Hepatocyte (in vitro differentiated cells): ENCODE results near the gene OCIAD1. TPM values are rescaled to one million over a fixed set of nuclear protein-coding genes. Genes with fewer than 3 reads are reported as not detected.

Source experiments
- DNase-seq: peaks from one replicate; pipeline ENCODE4 v3.0.0-alpha.2; 2016; ENCODE audit warnings: low spot score
- H2AFZ ChIP-seq: fragments of 200-600 bp; sonication (generic); 2 replicates; pipeline ENCODE4 v1.6.0; 2016; ENCODE audit warnings: antibody characterized with exemption, mild to moderate bottlenecking
- H3K27ac ChIP-seq: fragments of 200-600 bp; sonication (generic); 2 replicates; pipeline ENCODE4 v1.5.1; 2016; ENCODE audit warnings: mild to moderate bottlenecking
- H3K27me3 ChIP-seq: fragments of 200-600 bp; sonication (generic); 2 replicates; pipeline ENCODE4 v1.6.1; 2016
- H3K36me3 ChIP-seq: fragments of 200-600 bp; sonication (generic); replicated peaks from 2 replicates; pipeline ENCODE4 v1.5.1; 2016; ENCODE audit warnings: low read depth; ENCODE audit not compliant: insufficient read depth
- H3K4me1 ChIP-seq: fragments of 200-600 bp; sonication (generic); 2 replicates; pipeline ENCODE4 v1.5.1; 2016; ENCODE audit warnings: mild to moderate bottlenecking, moderate library complexity; ENCODE audit not compliant: insufficient read depth
- H3K4me2 ChIP-seq: fragments of 200-600 bp; sonication (generic); 2 replicates; pipeline ENCODE4 v1.6.0; 2016
- H3K4me3 ChIP-seq: fragments of 200-600 bp; sonication (generic); 2 replicates; pipeline ENCODE4 v1.5.1; 2016; ENCODE audit warnings: mild to moderate bottlenecking
- H3K79me2 ChIP-seq: fragments of 200-600 bp; sonication (generic); 2 replicates; pipeline ENCODE4 v1.6.0; 2017; ENCODE audit warnings: mild to moderate bottlenecking
- H3K9me2 ChIP-seq: fragments of 200-600 bp; sonication (generic); replicated peaks from 2 replicates; pipeline ENCODE4 v1.6.0; 2017; ENCODE audit warnings: mild to moderate bottlenecking; ENCODE audit not compliant: insufficient read depth
- H3K9me3 ChIP-seq: fragments of 200-600 bp; sonication (generic); 2 replicates; pipeline ENCODE4 v1.5.1; 2016; ENCODE audit warnings: low read depth, mild to moderate bottlenecking
- H4K20me1 ChIP-seq: fragments of 200-600 bp; sonication (generic); 2 replicates; pipeline ENCODE4 v1.6.0; 2016; ENCODE audit warnings: mild to moderate bottlenecking; ENCODE audit not compliant: insufficient read depth, poor library complexity, severe bottlenecking
- EZH2 ChIP-seq: fragments of 200-600 bp; sonication (generic); IDR thresholded peaks from 2 replicates; pipeline ENCODE4 v1.6.1; 2016; ENCODE audit warnings: antibody characterized with exemption, mild to moderate bottlenecking, borderline replicate concordance
- EZH2phosphoT487 ChIP-seq: fragments of 200-600 bp; sonication (generic); IDR thresholded peaks from one replicate; pipeline ENCODE4 v1.6.1; 2018; ENCODE audit warnings: antibody characterized with exemption, mild to moderate bottlenecking, low read depth, moderate library complexity; ENCODE audit not compliant: unreplicated experiment, severe bottlenecking
- WGBS: methylation state at CpG from one replicate; pipeline ENCODE4 v1.1.6; 2016; ENCODE audit warnings: low lambda C conversion rate; ENCODE audit errors: missing lambda C conversion rate; 5-methylcytosine and 5-hydroxymethylcytosine counted together
- polyA plus RNA-seq: library from polyadenylated mRNA; unstranded; fragments of >200 nt; fragmentation: Nextera tagmentation; extraction: Ambion mirVana; gene quantifications from 2 replicates; pipeline ENCODE4 v1.2.1, GENCODE V29; 2016
- total RNA-seq: library from RNA; depleted of rRNA; stranded (reverse); fragments of >200 nt; gene quantifications from 2 replicates; pipeline ENCODE4 v1.2.3, GENCODE V29; 2014
- TF ChIP-seq, protein P1 (sequence below): fragments of 200-600 bp; sonication (generic); IDR thresholded peaks from 2 replicates; pipeline ENCODE4 v1.5.1; 2016; ENCODE audit warnings: antibody characterized with exemption, mild to moderate bottlenecking; ENCODE audit not compliant: poor library complexity

The OCIAD1 gene
- total and polyA plus RNA-seq, 2 experiments from 2014 or later = 201 to 233 TPM

DNA sequence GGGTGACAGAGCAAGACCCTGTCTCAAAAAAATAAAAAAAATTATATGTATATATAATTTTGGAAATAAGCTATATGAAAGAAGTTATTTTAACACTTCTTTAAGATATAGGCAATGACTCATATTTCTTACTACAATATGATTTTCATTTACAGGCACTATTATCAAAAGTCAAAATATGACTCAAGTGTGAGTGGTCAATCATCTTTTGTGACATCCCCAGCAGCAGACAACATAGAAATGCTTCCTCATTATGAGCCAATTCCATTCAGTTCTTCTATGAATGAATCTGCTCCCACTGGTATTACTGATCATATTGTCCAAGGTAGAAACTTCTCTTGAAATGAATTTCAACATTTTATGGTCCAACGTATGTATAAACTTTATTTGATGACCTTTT lies 20.8 kb downstream of the OCIAD1 start:
- Histone ChIP-seq H2AFZ (no peak overlapping the region), H3K9me2 (no peaks in the 10 kb centered on the region), H3K4me1 (no peaks in the 10 kb centered on the region), H3K79me2 (peaks cover 7% of the 10 kb centered on the region), H4K20me1 (peaks cover 5% of the 10 kb centered on the region), H3K9me3 (no peaks in the 10 kb centered on the region), H3K27me3 (no peaks in the 10 kb centered on the region), H3K36me3 (no peaks in the 10 kb centered on the region), H3K27ac (no peak overlapping the region), H3K4me3 (no peak overlapping the region), H3K4me2 (no peak overlapping the region)
- TF ChIP-seq EZH2phosphoT487 = no peak
- TF ChIP-seq, protein P1, sequence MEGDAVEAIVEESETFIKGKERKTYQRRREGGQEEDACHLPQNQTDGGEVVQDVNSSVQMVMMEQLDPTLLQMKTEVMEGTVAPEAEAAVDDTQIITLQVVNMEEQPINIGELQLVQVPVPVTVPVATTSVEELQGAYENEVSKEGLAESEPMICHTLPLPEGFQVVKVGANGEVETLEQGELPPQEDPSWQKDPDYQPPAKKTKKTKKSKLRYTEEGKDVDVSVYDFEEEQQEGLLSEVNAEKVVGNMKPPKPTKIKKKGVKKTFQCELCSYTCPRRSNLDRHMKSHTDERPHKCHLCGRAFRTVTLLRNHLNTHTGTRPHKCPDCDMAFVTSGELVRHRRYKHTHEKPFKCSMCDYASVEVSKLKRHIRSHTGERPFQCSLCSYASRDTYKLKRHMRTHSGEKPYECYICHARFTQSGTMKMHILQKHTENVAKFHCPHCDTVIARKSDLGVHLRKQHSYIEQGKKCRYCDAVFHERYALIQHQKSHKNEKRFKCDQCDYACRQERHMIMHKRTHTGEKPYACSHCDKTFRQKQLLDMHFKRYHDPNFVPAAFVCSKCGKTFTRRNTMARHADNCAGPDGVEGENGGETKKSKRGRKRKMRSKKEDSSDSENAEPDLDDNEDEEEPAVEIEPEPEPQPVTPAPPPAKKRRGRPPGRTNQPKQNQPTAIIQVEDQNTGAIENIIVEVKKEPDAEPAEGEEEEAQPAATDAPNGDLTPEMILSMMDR = no peak
- TF ChIP-seq EZH2 = no peak
- DNase-seq = no peak
- WGBS = 92% methylated on average over 1 of the region's 1 CpG

DNA sequence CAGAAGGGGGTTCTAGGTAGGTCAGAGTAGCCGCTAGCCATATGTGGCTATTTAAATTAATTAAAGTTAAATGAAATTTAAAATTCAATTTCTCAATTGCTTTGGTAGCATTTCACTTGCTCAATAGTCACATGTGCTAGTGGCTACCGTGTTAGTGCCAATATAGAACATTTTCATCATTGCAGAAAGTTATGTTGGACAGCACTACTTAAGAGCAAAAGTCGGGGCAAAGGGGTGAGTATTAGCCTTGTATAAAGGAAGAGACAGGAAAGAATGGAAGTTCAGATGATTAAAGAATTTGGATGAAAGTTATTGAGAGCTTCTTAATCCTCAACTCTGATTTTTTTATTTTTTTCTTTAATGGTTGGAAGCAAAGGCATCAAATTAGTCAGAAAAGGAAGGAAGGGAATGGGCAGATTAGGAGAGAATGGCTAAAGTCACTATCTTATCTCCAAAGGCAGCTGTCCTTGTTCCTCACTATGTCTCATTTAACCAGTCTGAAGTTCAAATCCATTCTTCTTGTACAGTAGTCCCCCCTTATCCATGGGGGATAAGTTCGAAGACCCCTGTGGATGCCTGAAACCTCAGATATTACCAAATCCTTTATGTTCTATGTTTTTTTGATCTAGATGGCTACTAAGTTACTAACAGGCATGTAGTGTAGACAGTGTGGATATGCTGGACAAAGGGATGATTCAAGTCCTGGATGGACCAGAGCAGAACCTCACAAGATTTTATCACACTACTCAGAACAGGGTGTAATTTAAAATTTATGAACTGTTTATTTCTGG lies 22.9 kb downstream of the OCIAD1 start:
- no peaks in the 10 kb centered on the region for H3K4me1 ChIP-seq
- no peaks in the 10 kb centered on the region for H3K9me3 ChIP-seq
- no peak overlapping the region for H2AFZ ChIP-seq
- H3K79me2 ChIP-seq = peaks cover under 1% of the 10 kb centered on the region
- TF ChIP-seq, protein P1 = no peak
- TF ChIP-seq EZH2 (no peak), EZH2phosphoT487 (no peak)
- no peaks in the 10 kb centered on the region for H3K36me3 ChIP-seq
- H4K20me1 ChIP-seq = peaks cover 5% of the 10 kb centered on the region
- no peak overlapping the region for H3K4me2 ChIP-seq
- H3K9me2 ChIP-seq = no peaks in the 10 kb centered on the region
- no peak overlapping the region for H3K27ac ChIP-seq
- H3K4me3 ChIP-seq = no peak overlapping the region
- WGBS = 96% methylated on average over 4 of the region's 4 CpGs
- H3K27me3 ChIP-seq = no peaks in the 10 kb centered on the region
- DNase-seq = no peak

DNA sequence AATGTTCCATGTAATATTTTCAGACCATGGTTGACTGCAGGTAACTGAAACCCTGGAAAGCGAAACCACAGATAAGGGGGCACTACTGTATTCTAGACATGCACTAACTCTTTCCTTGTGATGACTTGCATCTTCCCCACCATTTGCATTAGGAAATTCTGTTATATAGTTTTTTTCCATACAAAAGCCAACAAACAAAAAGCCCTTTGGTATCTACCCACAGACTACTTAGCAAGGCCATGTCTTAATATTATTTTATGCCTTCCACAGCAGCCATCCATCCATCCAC lies 23.5 kb downstream of the OCIAD1 start:
- H3K4me2 ChIP-seq = no peak overlapping the region
- DNase-seq = no peak

More for the DNA sequence above, 23.5 kb downstream of the OCIAD1 start:
- Histone ChIP-seq H3K79me2 (no peaks in the 10 kb centered on the region), H4K20me1 (peaks cover 3% of the 10 kb centered on the region), H2AFZ (no peak overlapping the region), H3K27me3 (no peaks in the 10 kb centered on the region), H3K36me3 (no peaks in the 10 kb centered on the region), H3K4me3 (no peak overlapping the region), H3K4me1 (no peaks in the 10 kb centered on the region), H3K9me3 (no peaks in the 10 kb centered on the region), H3K9me2 (no peaks in the 10 kb centered on the region), H3K27ac (no peak overlapping the region)
- no peak for TF ChIP-seq EZH2phosphoT487
- TF ChIP-seq, protein P1 = no peak
- TF ChIP-seq EZH2 = no peak
- 100% methylated on average over 1 of the region's 1 CpG for WGBS
